ENCODE measurements around the gene GFAP.

The GFAP gene

DNA sequence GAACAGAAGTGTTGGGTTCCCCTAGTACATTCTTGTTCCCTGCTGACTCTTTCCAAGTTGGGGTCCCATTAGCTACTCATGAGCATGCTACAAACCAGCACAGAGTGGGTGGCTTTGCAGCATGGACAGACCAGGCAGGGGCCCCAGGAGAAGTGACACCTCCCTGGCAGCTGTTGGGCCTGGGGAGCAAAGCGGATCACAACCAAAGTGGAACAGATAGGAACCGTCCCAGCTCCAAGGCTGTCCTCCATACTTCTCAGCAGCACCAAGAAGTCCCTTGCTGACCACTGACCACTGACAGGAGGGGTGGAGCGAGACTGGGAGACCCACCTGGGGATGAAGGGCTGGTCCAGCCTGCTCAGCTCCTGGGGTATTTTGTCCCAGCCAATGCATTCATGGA is 12.4 kb upstream of the GFAP start:
- Histone ChIP-seq H3K23ac (ENCODE audit: low read depth, low read length, poor library complexity) (no peak overlapping the region), H3K79me1 (ENCODE audit: low read depth, low read length) (peaks cover 6% of the 10 kb centered on the region), H4K91ac (ENCODE audit: low read depth, low read length, poor library complexity) (no peak overlapping the region), H3K4ac (ENCODE audit: low read length) (no peak overlapping the region), H3K9me3 (replicated peaks in 1 of 2; ENCODE audit: control insufficient read depth in 2 of 2, insufficient read depth in 1 of 2, low read depth in 1 of 2, low read length in 2 of 2) (no peaks in the 10 kb centered on the region), H2BK5ac (ENCODE audit: low read length) (no peak overlapping the region), H3K4me1 (ENCODE audit: control insufficient read depth in 2 of 2, insufficient read depth in 1 of 2, low read depth in 1 of 2, low read length in 2 of 2) (peaks cover 0 to 3% of the 10 kb centered on the region in 2 donors), H3K9ac (ENCODE audit: low read depth, low read length, poor library complexity) (no peak overlapping the region), H2BK120ac (ENCODE audit: low read depth, low read length) (no peak overlapping the region), H2BK12ac (ENCODE audit: low read length) (no peak overlapping the region), H2AK5ac (ENCODE audit: low read depth, low read length) (no peak overlapping the region), H3K14ac (ENCODE audit: low read length) (no peak overlapping the region), H3K18ac (ENCODE audit: low read length) (no peak overlapping the region), H3K27ac (replicated peaks; ENCODE audit: low read length) (no peak overlapping the region), H2AFZ (ENCODE audit: low read length) (no peak overlapping the region), H4K8ac (ENCODE audit: low read depth, low read length) (no peak overlapping the region), H3K36me3 (replicated peaks in 1 of 2; ENCODE audit: control insufficient read depth in 2 of 2, insufficient read depth in 2 of 2, low read length in 2 of 2) (peaks cover 63 to 75% of the 10 kb centered on the region in 2 donors), H3K4me2 (ENCODE audit: insufficient read depth, low read length, poor library complexity, severe bottlenecking) (no peak overlapping the region), H3K27me3 (ENCODE audit: control insufficient read depth in 3 of 3, insufficient read depth in 3 of 3, low read depth in 1 of 3, low read length in 3 of 3) (no peaks in the 10 kb centered on the region), H3K4me3 (ENCODE audit: low read length in 2 of 2) (no peak overlapping the region), H2BK15ac (ENCODE audit: low read length) (no peak overlapping the region)
- no peak for DNase-seq (ENCODE audit: low spot score)
- WGBS, 2 donors (ENCODE audit: extremely low coverage in 2 of 2, insufficient read length in 2 of 2, insufficient replicate concordance in 1 of 2), result no CpG with 5 or more reads among the region's 3 CpGs

DNA sequence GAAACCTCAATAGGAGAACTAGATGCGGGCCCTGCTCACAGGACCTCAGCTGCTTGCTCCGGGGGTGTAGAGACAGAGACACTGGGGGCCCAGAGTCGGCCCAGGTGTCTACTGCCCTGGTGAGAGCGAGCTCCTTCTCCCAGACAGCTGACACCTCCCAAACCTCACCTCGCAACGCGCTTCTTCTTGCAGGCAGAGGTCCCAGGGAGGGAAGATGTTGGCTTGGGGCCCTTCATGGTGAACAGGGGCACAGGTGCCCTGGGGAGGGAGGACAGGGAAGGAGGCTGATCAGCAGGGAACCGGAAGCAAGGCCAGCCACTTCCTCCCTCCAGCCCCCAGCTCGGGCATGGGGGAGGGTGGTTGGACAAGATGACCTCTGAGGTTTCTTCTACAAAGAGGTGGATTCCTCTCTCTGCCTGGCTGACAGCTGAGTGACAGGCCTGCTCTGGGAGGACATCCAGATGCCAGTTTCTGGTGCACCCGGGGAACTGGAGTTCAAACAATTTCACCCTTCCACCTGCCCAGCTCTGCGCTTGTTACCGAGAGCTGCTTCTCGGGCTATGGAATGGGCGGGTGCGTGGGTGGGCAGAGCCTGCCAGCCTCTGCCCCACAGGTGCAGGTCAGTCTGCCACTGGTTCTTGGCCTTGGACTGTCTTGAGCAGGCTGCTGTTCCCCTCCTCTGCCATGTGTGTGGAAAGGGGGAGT is 11.7 kb upstream of the GFAP start:
- Histone ChIP-seq H3K23ac (ENCODE audit: low read depth, low read length, poor library complexity) (no peak overlapping the region), H3K27me3 (ENCODE audit: control insufficient read depth in 3 of 3, insufficient read depth in 3 of 3, low read depth in 1 of 3, low read length in 3 of 3) (peaks cover 0 to 5% (median 0%) of the 10 kb centered on the region in 3 experiments), H2BK15ac (ENCODE audit: low read length) (no peak overlapping the region), H3K4me2 (ENCODE audit: insufficient read depth, low read length, poor library complexity, severe bottlenecking) (no peak overlapping the region), H3K4me1 (ENCODE audit: control insufficient read depth in 2 of 2, insufficient read depth in 1 of 2, low read depth in 1 of 2, low read length in 2 of 2) (peaks cover 0 to 5% of the 10 kb centered on the region in 2 donors), H4K91ac (ENCODE audit: low read depth, low read length, poor library complexity) (no peak overlapping the region), H2BK120ac (ENCODE audit: low read depth, low read length) (no peak overlapping the region), H4K8ac (ENCODE audit: low read depth, low read length) (no peak overlapping the region), H2AK5ac (ENCODE audit: low read depth, low read length) (no peak overlapping the region), H3K14ac (ENCODE audit: low read length) (no peak overlapping the region), H3K36me3 (replicated peaks in 1 of 2; ENCODE audit: control insufficient read depth in 2 of 2, insufficient read depth in 2 of 2, low read length in 2 of 2) (peaks cover 56 to 68% of the 10 kb centered on the region in 2 donors), H3K4me3 (ENCODE audit: low read length in 2 of 2) (no peak overlapping the region), H3K4ac (ENCODE audit: low read length) (no peak overlapping the region), H2BK5ac (ENCODE audit: low read length) (no peak overlapping the region), H2BK12ac (ENCODE audit: low read length) (no peak overlapping the region), H3K27ac (replicated peaks; ENCODE audit: low read length) (no peak overlapping the region), H3K18ac (ENCODE audit: low read length) (no peak overlapping the region), H3K9ac (ENCODE audit: low read depth, low read length, poor library complexity) (no peak overlapping the region), H2AFZ (ENCODE audit: low read length) (no peak overlapping the region), H3K9me3 (replicated peaks in 1 of 2; ENCODE audit: control insufficient read depth in 2 of 2, insufficient read depth in 1 of 2, low read depth in 1 of 2, low read length in 2 of 2) (no peaks in the 10 kb centered on the region), H3K79me1 (ENCODE audit: low read depth, low read length) (peaks cover 4% of the 10 kb centered on the region)
- no CpG with 5 or more reads among the region's 15 CpGs for WGBS, 2 donors (ENCODE audit: extremely low coverage in 2 of 2, insufficient read length in 2 of 2, insufficient replicate concordance in 1 of 2)
- DNase-seq (ENCODE audit: low spot score), result no peak

DNA sequence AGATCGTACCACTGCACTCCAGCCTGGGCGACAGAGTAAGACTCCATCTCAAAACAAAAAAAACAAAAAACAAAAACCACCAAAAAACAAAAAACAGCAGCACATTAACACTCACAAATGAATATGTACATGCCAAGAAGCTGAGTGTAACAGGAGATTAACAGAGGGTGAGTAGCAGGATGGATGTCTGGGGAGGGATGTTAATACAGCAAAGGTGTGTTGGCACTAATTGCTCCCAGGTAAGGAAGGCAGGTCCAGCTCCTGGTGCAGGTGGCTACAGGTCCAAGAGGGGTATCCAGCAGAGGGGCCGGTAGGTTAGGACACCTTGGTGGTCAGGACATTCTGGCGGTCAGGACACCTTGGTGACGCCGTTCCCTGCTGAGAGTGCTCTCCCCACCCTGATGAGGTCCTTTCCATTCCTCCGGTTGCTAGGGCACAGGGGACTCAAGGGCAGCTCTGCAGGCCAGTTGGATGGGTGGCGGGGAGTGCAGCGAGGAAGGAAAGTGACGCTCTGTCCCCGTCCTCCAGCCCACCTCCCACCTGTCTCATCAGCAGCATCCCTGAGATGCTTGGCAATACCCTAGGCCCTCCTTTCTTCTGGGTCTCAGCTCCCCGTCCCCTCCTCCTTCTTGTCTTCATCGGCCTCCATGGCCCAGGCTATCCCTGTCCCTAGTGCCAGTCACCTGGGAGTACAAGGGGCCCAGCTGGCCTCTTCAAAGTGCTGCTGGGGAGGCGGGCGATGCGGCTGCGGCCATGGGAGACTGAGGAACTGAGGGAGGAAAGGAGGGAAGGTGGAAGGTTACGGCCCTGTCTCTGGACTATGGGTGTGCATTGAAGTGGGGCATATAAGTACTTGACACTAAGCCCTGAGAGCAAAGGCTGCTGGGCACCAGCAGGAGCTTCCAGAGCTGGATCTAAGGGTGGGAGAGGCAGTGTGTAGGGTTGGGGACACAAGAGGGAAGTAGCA is 10.7 kb upstream of the GFAP start:
- no peak for DNase-seq (ENCODE audit: low spot score)
- H2BK120ac ChIP-seq (ENCODE audit: low read depth, low read length), result no peak overlapping the region
- H2BK15ac ChIP-seq (ENCODE audit: low read length), result no peak overlapping the region
- H3K4ac ChIP-seq (ENCODE audit: low read length), result no peak overlapping the region
- no peak overlapping the region for H2BK12ac ChIP-seq (ENCODE audit: low read length)
- no peak overlapping the region for H3K23ac ChIP-seq (ENCODE audit: low read depth, low read length, poor library complexity)
- no peak overlapping the region for H3K14ac ChIP-seq (ENCODE audit: low read length)
- no peaks in the 10 kb centered on the region for H3K79me1 ChIP-seq (ENCODE audit: low read depth, low read length)
- H3K4me2 ChIP-seq (ENCODE audit: insufficient read depth, low read length, poor library complexity, severe bottlenecking), result no peak overlapping the region
- H3K36me3 ChIP-seq (replicated peaks in 1 of 2; ENCODE audit: control insufficient read depth in 2 of 2, insufficient read depth in 2 of 2, low read length in 2 of 2), result peaks cover 47 to 59% of the 10 kb centered on the region in 2 donors
- no peak overlapping the region for H3K18ac ChIP-seq (ENCODE audit: low read length)
- H3K4me1 ChIP-seq (ENCODE audit: control insufficient read depth in 2 of 2, insufficient read depth in 1 of 2, low read depth in 1 of 2, low read length in 2 of 2), result peaks cover 0 to 10% of the 10 kb centered on the region in 2 donors
- H3K27me3 ChIP-seq (ENCODE audit: control insufficient read depth in 3 of 3, insufficient read depth in 3 of 3, low read depth in 1 of 3, low read length in 3 of 3), result peaks cover 0 to 6% (median 0%) of the 10 kb centered on the region in 3 experiments
- no peaks in the 10 kb centered on the region for H3K9me3 ChIP-seq (replicated peaks in 1 of 2; ENCODE audit: control insufficient read depth in 2 of 2, insufficient read depth in 1 of 2, low read depth in 1 of 2, low read length in 2 of 2)
- H4K8ac ChIP-seq (ENCODE audit: low read depth, low read length), result no peak overlapping the region
- H2AFZ ChIP-seq (ENCODE audit: low read length), result no peak overlapping the region
- H4K91ac ChIP-seq (ENCODE audit: low read depth, low read length, poor library complexity), result no peak overlapping the region
- no peak overlapping the region for H3K27ac ChIP-seq (replicated peaks; ENCODE audit: low read length)
- H3K4me3 ChIP-seq (ENCODE audit: low read length in 2 of 2), result peak overlapping the region in 1 of 2 donors; percentile 43
- no peak overlapping the region for H2BK5ac ChIP-seq (ENCODE audit: low read length)
- H3K9ac ChIP-seq (ENCODE audit: low read depth, low read length, poor library complexity), result no peak overlapping the region
- H2AK5ac ChIP-seq (ENCODE audit: low read depth, low read length), result no peak overlapping the region
- WGBS, 2 donors (ENCODE audit: extremely low coverage in 2 of 2, insufficient read length in 2 of 2, insufficient replicate concordance in 1 of 2), result no CpG with 5 or more reads among the region's 18 CpGs

DNA sequence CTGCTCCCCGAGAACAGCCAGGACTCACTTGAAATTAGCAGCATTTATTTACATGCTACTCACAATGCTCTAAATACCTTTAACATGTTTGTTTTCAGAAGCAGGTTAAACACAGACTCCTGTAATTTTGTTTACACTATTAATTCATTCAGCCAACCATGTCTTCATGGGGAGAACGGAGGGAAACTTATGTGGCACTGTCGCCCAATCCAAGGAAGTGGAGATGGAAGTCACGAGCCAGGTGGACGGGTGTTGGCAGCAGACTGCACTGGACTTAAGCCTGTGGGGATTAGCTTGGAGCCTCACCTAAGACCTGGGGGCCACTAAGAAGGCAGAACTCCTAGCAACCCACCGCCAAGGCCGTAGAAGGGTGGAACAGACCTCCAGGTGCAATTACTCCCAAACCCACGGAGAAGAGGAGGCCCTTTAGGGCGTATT is 8.8 kb upstream of the GFAP start:
- Histone ChIP-seq H3K27ac (replicated peaks; ENCODE audit: low read length) (peak overlapping the region; percentile 28), H2AK5ac (ENCODE audit: low read depth, low read length) (no peak overlapping the region), H2BK5ac (ENCODE audit: low read length) (no peak overlapping the region), H3K18ac (ENCODE audit: low read length) (peak overlapping the region; percentile 35), H4K8ac (ENCODE audit: low read depth, low read length) (no peak overlapping the region), H3K4me3 (ENCODE audit: low read length in 2 of 2) (no peak overlapping the region), H3K27me3 (ENCODE audit: control insufficient read depth in 3 of 3, insufficient read depth in 3 of 3, low read depth in 1 of 3, low read length in 3 of 3) (peaks cover 0 to 16% (median 0%) of the 10 kb centered on the region in 3 experiments), H3K14ac (ENCODE audit: low read length) (no peak overlapping the region), H3K4ac (ENCODE audit: low read length) (no peak overlapping the region), H3K36me3 (replicated peaks in 1 of 2; ENCODE audit: control insufficient read depth in 2 of 2, insufficient read depth in 2 of 2, low read length in 2 of 2) (peaks cover 34 to 40% of the 10 kb centered on the region in 2 donors), H2BK15ac (ENCODE audit: low read length) (no peak overlapping the region), H3K79me1 (ENCODE audit: low read depth, low read length) (no peaks in the 10 kb centered on the region), H2BK120ac (ENCODE audit: low read depth, low read length) (no peak overlapping the region), H2BK12ac (ENCODE audit: low read length) (no peak overlapping the region), H4K91ac (ENCODE audit: low read depth, low read length, poor library complexity) (no peak overlapping the region), H3K9ac (ENCODE audit: low read depth, low read length, poor library complexity) (no peak overlapping the region), H3K4me1 (ENCODE audit: control insufficient read depth in 2 of 2, insufficient read depth in 1 of 2, low read depth in 1 of 2, low read length in 2 of 2) (peaks cover 0 to 17% of the 10 kb centered on the region in 2 donors), H3K9me3 (replicated peaks in 1 of 2; ENCODE audit: control insufficient read depth in 2 of 2, insufficient read depth in 1 of 2, low read depth in 1 of 2, low read length in 2 of 2) (no peaks in the 10 kb centered on the region), H3K4me2 (ENCODE audit: insufficient read depth, low read length, poor library complexity, severe bottlenecking) (no peak overlapping the region), H2AFZ (ENCODE audit: low read length) (no peak overlapping the region), H3K23ac (ENCODE audit: low read depth, low read length, poor library complexity) (peak overlapping the region; percentile 14)
- no peak for DNase-seq (ENCODE audit: low spot score)
- no CpG with 5 or more reads among the region's 9 CpGs for WGBS, 2 donors (ENCODE audit: extremely low coverage in 2 of 2, insufficient read length in 2 of 2, insufficient replicate concordance in 1 of 2)
